Activated CD4-positive, alpha-beta T cell treated with anti-CD3 and anti-CD28 coated beads, Interleukin-2, amount 50 U/mL, for 48 hours (primary cell): ENCODE data around the gene KRT17.
"Not testable (repeated sequence)": the region's sequence is repeated elsewhere in the genome, so short reads cannot be mapped to it uniquely, and the experiment has no call there.

Experiments
- DNase-seq, 2 experiments: peaks; one replicate each; pipeline ENCODE4 v3.0.0-alpha.2; 2020

The KRT17 gene

GRCh38 chr17:41653892-41654677 lies 29.7 kb upstream of the KRT17 start:
- DNase-seq: no peak

- DNase-seq: no peak
Observed at GRCh38 chr17:41653421-41653820, 29.0 kb upstream of the KRT17 start.

- no peak for DNase-seq
Observed at GRCh38 chr17:41652461-41652970, 28.1 kb upstream of the KRT17 start.

GRCh38 chr17:41651625-41652460 lies 27.5 kb upstream of the KRT17 start:
- DNase-seq: no peak

- no peak for DNase-seq
Observed at GRCh38 chr17:41650794-41651624, 26.6 kb upstream of the KRT17 start.

GRCh38 chr17:41649923-41650519 lies 25.6 kb upstream of the KRT17 start:
- no peak for DNase-seq

GRCh38 chr17:41648411-41649195 lies 24.2 kb upstream of the KRT17 start:
- DNase-seq: peak; percentile 89 to 92

- DNase-seq: peak; percentile 95
Observed at GRCh38 chr17:41647940-41648410, 23.6 kb upstream of the KRT17 start.

GRCh38 chr17:41647038-41647813 lies 22.9 kb upstream of the KRT17 start:
- DNase-seq: peak in 1 of 2 experiments; percentile 6

GRCh38 chr17:41642252-41643156 lies 18.1 kb upstream of the KRT17 start:
- no peak for DNase-seq

- not testable (repeated sequence) for DNase-seq
Observed at GRCh38 chr17:41640596-41640995, 16.2 kb upstream of the KRT17 start.

GRCh38 chr17:41639492-41640473 lies 15.4 kb upstream of the KRT17 start:
- no peak for DNase-seq

GRCh38 chr17:41638941-41639340 lies 14.6 kb upstream of the KRT17 start:
- no peak for DNase-seq

GRCh38 chr17:41638194-41638593 lies 13.8 kb upstream of the KRT17 start:
- DNase-seq: no peak

GRCh38 chr17:41636652-41637051 lies 12.3 kb upstream of the KRT17 start:
- DNase-seq: no peak

- no peak for DNase-seq
Observed at GRCh38 chr17:41635121-41636097, 11.0 kb upstream of the KRT17 start.

- DNase-seq: no peak
Observed at GRCh38 chr17:41634639-41635038, 10.3 kb upstream of the KRT17 start.
